Omental fat pad (tissue), 4 donors: ENCODE results near the gene C11orf97. TPM values are rescaled to one million over a fixed set of nuclear protein-coding genes. Genes with fewer than 3 reads are reported as not detected.

Experiments used
- ATAC-seq: fragments of 150-250 bp; one replicate; pipeline ENCODE4 v1.9.1; 2016; ENCODE audit warnings: mild to moderate bottlenecking, moderate library complexity; ENCODE audit not compliant: low FRiP score
- DNase-seq: peaks from one replicate; pipeline ENCODE4 v3.0.0-alpha.2; 2019; ENCODE audit warnings: low spot score
- total RNA-seq, 4 donors: library from RNA; depleted of rRNA; stranded (reverse); fragments of >200 nt; gene quantifications; one replicate each; pipeline ENCODE4 v1.1.0, GENCODE V29; 2016
- TF ChIP-seq, protein P1 (sequence below), 3 donors: fragments of 450-650 bp; IDR thresholded peaks; one replicate each; pipeline ENCODE4 v1.5.1; 2016 to 2017; ENCODE audit warnings: antibody characterized with exemption in 3 of 3, mild to moderate bottlenecking in 3 of 3, moderate library complexity in 2 of 3

The C11orf97 gene, protein sequence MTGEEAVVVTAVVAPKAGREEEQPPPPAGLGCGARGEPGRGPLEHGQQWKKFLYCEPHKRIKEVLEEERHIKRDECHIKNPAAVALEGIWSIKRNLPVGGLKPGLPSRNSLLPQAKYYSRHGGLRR
- total RNA-seq, result not detected

GRCh38 chr11:94511932-94512781, at the start of gene C11orf97:
TSS of gene C11orf97 (plus strand) at chr11:94512461. CDS start at chr11:94512529, 68 bp downstream.
- ATAC-seq (peak; percentile 62), DNase-seq (no peak)
- TF ChIP-seq, protein P1, sequence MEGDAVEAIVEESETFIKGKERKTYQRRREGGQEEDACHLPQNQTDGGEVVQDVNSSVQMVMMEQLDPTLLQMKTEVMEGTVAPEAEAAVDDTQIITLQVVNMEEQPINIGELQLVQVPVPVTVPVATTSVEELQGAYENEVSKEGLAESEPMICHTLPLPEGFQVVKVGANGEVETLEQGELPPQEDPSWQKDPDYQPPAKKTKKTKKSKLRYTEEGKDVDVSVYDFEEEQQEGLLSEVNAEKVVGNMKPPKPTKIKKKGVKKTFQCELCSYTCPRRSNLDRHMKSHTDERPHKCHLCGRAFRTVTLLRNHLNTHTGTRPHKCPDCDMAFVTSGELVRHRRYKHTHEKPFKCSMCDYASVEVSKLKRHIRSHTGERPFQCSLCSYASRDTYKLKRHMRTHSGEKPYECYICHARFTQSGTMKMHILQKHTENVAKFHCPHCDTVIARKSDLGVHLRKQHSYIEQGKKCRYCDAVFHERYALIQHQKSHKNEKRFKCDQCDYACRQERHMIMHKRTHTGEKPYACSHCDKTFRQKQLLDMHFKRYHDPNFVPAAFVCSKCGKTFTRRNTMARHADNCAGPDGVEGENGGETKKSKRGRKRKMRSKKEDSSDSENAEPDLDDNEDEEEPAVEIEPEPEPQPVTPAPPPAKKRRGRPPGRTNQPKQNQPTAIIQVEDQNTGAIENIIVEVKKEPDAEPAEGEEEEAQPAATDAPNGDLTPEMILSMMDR (IDR thresholded peaks at IDR 0.05), result no peak

- DNase-seq, result no peak
- TF ChIP-seq, protein P1 (IDR thresholded peaks at IDR 0.05), result no peak
- no peak for ATAC-seq
Observed at GRCh38 chr11:94469416-94469815, 42.8 kb upstream of the C11orf97 start.

GRCh38 chr11:94472916-94473799, 39.1 kb upstream of the C11orf97 start:
- TF ChIP-seq, protein P1 (IDR thresholded peaks at IDR 0.05), result no peak
- no peak for DNase-seq
- ATAC-seq, result no peak

DNA sequence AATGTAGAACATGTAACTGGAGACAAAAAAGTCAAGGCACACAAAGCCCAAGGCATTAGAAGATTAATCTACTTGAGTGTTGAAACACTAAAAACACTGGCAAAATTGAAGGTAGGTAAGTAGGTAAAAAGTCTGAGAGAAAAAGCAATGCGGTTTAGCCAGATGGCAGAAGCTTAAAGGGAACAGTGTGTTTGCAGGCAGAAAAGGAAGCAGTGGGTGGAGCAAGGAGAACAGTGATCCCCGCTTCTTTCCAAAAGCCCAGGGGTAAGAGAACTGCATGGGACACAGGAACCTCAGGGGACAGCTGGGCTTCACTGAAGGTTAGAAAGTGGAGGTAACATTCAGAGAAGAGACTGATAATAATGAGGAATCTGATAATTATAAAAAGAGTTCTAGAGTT, 34.6 kb upstream of the C11orf97 start:
- no peak for ATAC-seq
- no peak for DNase-seq

GRCh38 chr11:94481342-94481741, 30.9 kb upstream of the C11orf97 start:
- no peak for DNase-seq
- ATAC-seq, result no peak
- TF ChIP-seq, protein P1 (IDR thresholded peaks at IDR 0.05), result no peak

More for the DNA sequence above, 34.6 kb upstream of the C11orf97 start:
- TF ChIP-seq, protein P1 (IDR thresholded peaks at IDR 0.05), result no peak

GRCh38 chr11:94486068-94486467, 26.2 kb upstream of the C11orf97 start:
- ATAC-seq (no peak), DNase-seq (no peak)
- TF ChIP-seq, protein P1 (IDR thresholded peaks at IDR 0.05), result no peak
